ENCODE measurements around the gene MYH9.

- TF ChIP-seq CTCF (IDR thresholded peaks at IDR 0.05) (no peak), POLR2A (IDR thresholded peaks at IDR 0.05) (no peak)
These were observed 154.9 kb downstream of the MYH9 start for GRCh38 chr22:36232715-36233401.

Measured in Peyer's patch (tissue), 4 donors.